HG03175 (cell line): Measurements from ENCODE around the gene RPAIN.
"Not testable (repeated sequence)": the region's sequence is repeated elsewhere in the genome, so short reads cannot be mapped to it uniquely, and the experiment has no call there.

Source experiments
- ATAC-seq: cut with Tn5 transposase; IDR thresholded peaks from one replicate; pipeline ENCODE4 v1.9.1; 2021; ENCODE audit warnings: mild to moderate bottlenecking, moderate library complexity; ENCODE audit not compliant: unreplicated experiment

The RPAIN gene

GRCh38 chr17:5429191-5429887, 9.4 kb downstream of the RPAIN start:
- ATAC-seq = no peak

GRCh38 chr17:5430413-5430999, 10.5 kb downstream of the RPAIN start:
- no peak for ATAC-seq

- ATAC-seq = not testable (repeated sequence)
These were observed 11.3 kb downstream of the RPAIN start for GRCh38 chr17:5431234-5431633.

- ATAC-seq = no peak
These were observed 12.1 kb downstream of the RPAIN start for GRCh38 chr17:5431949-5432556.

- no peak for ATAC-seq
These were observed 15.0 kb downstream of the RPAIN start for GRCh38 chr17:5434984-5435383.

GRCh38 chr17:5435781-5436315, 15.9 kb downstream of the RPAIN start:
- not testable (repeated sequence) for ATAC-seq

GRCh38 chr17:5437721-5438317, 17.8 kb downstream of the RPAIN start:
- no peak for ATAC-seq

- ATAC-seq = peak; percentile 88
These were observed 18.9 kb downstream of the RPAIN start, which contains the start of gene C1QBP for GRCh38 chr17:5438716-5439445. Gene C1QBP (minus strand): TSS chr17:5439155. CDS start chr17:5439073, 82 bp downstream.

GRCh38 chr17:5439446-5439764, 19.4 kb downstream of the RPAIN start:
- ATAC-seq = no peak

- ATAC-seq = no peak
These were observed 23.7 kb downstream of the RPAIN start for GRCh38 chr17:5443728-5444127.

- no peak for ATAC-seq
These were observed 24.2 kb downstream of the RPAIN start for GRCh38 chr17:5444209-5444608.

- no peak for ATAC-seq
These were observed 26.8 kb downstream of the RPAIN start for GRCh38 chr17:5446786-5447185.

GRCh38 chr17:5464717-5465507, 44.9 kb downstream of the RPAIN start:
- no peak for ATAC-seq

GRCh38 chr17:5466295-5466694, 46.3 kb downstream of the RPAIN start:
- ATAC-seq = no peak

GRCh38 chr17:5467416-5467815, 47.4 kb downstream of the RPAIN start:
- no peak for ATAC-seq

GRCh38 chr17:5468075-5468473, 48.1 kb downstream of the RPAIN start:
- no peak for ATAC-seq

- ATAC-seq = no peak
These were observed 52.5 kb downstream of the RPAIN start for GRCh38 chr17:5472511-5472910.

GRCh38 chr17:5473906-5474305, 53.9 kb downstream of the RPAIN start:
- ATAC-seq = no peak

- no peak for ATAC-seq
These were observed 59.0 kb downstream of the RPAIN start for GRCh38 chr17:5478992-5479391.

- ATAC-seq = no peak
These were observed 61.0 kb downstream of the RPAIN start for GRCh38 chr17:5480962-5481361.
